HG03439 (cell line): Measurements from ENCODE around the gene CTDP1.
"Not testable (repeated sequence)": the region's sequence is repeated elsewhere in the genome, so short reads cannot be mapped to it uniquely, and the experiment has no call there.

ENCODE experiments used
- ATAC-seq: cut with Tn5 transposase; IDR thresholded peaks from one replicate; pipeline ENCODE4 v1.9.1; 2021; ENCODE audit warnings: mild to moderate bottlenecking, moderate library complexity; ENCODE audit not compliant: unreplicated experiment

CTDP1 gene

GRCh38 chr18:79737426-79737825 is 57.8 kb downstream of the CTDP1 start:
- no peak for ATAC-seq

- ATAC-seq = no peak
Observed at GRCh38 chr18:79738041-79738461, 58.4 kb downstream of the CTDP1 start.

DNA sequence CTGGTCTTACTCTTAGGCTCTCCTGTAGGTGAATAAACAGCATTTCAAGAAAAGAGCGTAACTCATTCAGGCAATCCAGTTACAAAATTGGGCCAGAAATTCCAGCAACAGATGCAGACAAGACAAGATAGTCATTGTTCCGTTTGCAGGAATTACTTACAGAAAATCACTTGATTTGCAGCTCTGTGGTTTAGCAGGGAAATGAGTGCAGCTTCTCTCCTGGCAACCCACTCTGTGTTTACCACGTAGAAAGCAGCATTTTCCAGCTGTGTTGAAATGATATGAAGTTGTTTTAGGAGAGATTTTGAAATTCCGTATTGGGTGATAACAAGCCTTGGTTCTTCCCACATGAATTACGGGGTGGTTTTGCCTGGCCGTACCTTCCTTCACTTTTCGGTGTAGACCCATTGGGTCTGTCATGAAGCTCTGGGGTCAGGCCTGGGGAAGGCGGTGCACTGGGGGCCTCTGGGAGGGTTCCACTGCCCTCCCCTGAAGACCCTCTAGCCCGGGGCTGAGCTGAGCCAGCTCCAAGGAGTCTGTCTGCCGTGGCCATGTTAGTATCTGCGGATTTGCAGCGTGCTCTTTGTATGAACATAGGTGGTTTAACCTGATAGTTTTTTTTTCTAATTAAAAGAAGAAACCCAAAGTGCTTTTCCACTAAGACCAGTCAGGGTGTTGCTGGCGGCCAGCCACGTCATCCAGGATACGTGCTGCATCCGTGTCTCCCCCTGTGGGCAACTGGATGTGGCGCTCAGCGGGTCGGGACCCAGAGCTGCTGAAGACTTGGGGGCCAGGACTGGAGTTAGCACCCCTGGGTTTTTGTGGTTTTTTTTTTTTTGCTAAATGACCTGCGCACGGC is 59.2 kb downstream of the CTDP1 start:
- ATAC-seq = no peak

DNA sequence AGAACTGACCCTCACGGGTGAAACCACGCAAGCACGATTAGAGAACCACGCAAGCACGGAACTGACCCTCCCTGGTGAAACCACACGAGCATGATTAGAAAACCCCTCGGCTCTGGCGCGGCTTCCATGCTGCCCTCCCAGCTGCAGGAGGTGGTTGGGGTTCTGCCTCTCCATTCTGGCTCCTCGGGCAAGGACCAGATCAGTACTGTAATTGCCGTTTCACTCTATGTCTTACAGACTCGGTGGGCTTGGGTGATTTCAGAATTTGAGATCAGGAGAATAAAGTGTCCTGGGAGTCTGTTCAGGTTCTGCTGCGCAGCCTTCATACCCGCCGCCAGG is 59.8 kb downstream of the CTDP1 start:
- no peak for ATAC-seq

DNA sequence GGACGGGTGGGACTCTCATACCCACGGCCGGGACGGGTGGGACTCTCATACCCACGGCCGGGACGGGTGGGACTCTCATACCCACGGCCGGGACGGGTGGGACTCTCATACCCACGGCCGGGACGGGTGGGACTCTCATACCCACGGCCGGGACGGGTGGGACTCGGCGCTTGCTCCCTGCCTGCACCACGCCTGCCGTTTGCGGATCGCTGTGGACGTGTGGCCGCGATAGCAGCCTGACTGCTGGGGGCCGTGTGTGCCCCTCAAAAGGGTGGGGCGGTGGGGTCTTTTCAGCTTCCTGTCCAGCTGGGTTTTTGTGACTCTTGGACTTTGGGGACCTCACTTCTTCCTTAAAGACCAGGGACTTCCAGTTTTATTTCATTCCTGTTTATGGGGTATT is 60.4 kb downstream of the CTDP1 start:
- ATAC-seq = not testable (repeated sequence)

DNA sequence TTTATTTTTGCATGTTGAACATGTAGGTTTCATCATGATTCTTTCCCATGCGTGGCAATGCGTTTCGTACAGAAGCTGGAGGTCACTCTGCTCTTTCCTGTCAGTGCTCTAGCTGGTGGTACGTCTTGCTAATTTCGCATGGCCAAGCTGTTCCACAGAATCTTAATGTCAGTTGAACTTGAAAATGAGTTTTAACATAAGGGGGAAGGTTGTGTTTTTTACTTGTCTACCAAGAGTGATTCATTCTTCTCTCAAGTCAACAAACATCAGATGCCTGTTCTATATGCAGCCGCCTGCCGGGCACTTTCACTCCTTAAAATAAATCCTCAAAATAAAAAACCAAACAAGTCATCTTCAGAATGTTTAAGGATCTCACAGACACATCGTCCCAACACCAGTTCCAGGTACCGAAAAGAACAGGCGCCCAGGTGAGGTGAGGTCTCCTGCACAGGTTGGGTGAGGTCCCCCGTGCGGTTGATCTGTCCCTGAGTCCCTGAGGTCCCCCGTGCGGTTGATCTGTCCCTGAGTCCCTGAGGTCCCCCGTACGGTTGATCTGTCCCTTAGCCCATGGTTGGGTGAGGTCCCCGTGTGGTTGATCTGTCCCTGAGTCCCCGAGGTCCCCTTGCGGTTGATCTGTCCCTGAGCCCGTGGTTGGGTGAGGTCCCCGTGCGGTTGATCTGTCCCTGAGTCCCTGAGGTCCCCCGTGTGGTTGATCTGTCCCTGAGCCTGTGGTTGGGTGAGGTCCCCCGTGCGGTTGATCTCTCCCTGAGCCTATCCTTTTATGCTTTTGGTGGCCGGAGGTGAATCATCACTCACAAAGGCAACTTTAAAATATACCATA is 61.1 kb downstream of the CTDP1 start:
- ATAC-seq = no peak

DNA sequence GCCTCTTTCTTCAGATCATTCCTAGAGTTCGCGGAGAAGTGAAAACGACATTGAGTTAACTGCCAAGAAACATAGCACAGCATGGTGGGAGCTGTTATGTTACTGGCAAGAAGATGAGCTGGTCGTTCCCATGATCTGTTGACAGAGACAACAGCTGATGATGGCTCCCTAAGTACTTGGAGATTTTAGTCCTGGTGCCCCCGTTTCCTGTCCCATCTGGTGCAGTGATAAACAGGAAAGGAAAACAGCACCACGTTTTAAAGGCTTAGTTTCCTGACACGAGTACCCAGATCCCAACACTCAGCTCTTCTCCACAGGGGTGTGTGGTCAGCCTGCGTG is 61.7 kb downstream of the CTDP1 start:
- no peak for ATAC-seq

- ATAC-seq = no peak
Observed at GRCh38 chr18:79742076-79742475, 62.5 kb downstream of the CTDP1 start.

GRCh38 chr18:79744625-79745024 is 65.0 kb downstream of the CTDP1 start:
- no peak for ATAC-seq

- no peak for ATAC-seq
Observed at GRCh38 chr18:79746730-79747129, 67.1 kb downstream of the CTDP1 start.

DNA sequence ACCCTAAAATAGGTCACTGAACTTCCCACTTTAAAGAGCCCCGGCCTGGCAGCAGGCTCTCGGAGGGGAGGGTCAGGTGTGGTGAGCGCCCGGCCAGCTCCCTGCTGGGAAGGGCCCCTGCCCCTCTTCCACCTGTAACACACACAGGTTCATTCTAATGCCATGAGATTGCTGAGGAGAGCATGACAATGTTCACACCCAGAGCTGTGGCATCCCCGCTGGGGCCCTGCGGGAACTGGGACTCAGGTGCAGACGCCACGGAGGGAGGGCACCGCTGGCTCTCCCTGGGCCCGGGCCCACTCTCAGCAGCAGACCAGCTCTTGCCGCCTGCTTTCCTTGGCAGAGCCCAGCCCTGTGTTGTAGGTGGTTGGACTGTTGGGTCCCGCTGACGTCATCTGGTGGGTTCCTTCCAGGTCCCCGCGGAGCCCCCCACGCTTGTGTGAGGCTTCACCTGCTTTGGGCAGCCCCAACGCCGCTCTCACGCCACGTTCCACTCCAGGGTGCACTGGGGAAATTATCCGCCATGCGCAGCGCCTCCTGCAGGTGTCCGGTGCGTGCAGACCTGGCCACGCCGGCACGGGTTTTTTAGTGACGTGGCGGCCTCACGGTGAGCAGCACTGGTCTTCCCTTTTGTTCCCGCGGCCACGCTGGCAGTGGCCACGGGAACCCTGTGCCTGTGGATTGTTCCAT is 67.7 kb downstream of the CTDP1 start:
- no peak for ATAC-seq

GRCh38 chr18:79748321-79749180 is 68.9 kb downstream of the CTDP1 start:
- no peak for ATAC-seq

DNA sequence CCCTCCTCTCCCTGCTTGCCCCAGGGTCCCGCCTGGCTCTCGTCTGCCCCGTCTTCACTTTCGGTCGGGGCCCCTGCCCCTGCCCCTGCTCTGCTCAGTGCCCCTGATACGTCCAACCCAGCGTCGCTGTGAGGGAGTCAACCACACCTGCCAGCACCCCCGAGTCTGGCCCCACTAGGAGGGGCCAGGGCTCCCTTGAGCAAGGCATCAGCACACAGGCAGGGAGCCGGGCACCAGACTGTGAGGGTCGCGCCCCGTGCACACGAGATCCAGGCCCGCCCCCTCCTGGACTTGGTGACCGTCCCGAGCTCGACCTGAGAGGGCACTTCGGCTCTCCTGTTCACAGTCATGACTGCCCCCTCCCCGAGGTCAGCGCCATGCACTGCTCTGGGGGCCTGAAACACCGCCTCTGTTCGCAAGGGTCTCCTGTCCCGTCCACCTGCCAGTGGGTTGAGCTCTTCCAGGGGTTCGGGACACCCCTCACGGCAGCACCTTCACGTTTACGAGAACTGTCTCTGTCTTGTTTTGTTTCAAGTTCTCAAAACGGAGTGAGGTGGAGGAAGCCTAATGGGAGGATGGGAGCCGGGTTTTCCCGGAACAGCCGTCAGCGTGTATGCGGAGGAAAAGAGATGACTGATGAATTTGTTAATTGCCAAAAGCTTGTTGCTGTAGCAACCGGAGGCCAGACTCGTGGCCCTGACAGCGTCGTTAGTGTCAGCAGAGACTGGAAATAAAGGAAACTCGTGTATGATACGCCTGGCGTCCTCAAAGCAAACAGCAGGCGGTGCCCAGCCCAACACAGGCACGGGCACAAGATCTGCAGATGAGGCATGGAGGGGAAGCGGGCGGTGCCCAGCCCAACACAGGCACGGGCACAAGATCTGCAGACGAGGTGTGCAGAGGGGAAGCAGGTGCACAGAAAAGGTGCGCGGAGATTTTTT is 69.9 kb downstream of the CTDP1 start:
- no peak for ATAC-seq

DNA sequence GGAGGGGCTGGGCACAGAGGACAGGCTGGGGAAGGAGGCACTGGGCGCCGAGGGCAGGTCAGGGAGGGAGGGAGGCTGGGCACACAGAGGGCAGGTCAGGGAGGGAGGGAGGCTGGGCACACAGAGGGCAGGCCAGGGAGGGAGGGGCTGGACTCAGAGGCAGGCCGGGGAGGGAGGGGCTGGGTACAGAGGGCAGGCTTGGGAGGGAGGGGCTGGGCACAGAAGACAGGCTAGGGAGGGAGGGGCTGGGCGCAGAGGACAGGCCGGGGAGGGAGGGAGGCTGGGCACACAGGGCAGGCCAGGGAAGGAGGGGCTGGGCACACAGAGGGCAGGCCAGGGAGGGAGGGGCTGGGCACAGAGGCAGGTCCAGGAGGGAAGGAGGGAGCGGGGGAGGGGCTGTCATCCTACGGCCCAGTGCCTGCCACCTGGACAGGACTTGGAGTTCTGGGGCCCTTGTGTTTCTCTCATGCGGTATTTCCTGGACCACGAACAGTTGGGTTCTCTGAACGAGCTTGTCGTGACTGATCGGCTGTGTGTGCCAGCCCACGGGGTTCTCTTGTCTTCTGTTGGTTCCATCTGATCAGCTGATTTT is 71.5 kb downstream of the CTDP1 start:
- ATAC-seq = no peak

DNA sequence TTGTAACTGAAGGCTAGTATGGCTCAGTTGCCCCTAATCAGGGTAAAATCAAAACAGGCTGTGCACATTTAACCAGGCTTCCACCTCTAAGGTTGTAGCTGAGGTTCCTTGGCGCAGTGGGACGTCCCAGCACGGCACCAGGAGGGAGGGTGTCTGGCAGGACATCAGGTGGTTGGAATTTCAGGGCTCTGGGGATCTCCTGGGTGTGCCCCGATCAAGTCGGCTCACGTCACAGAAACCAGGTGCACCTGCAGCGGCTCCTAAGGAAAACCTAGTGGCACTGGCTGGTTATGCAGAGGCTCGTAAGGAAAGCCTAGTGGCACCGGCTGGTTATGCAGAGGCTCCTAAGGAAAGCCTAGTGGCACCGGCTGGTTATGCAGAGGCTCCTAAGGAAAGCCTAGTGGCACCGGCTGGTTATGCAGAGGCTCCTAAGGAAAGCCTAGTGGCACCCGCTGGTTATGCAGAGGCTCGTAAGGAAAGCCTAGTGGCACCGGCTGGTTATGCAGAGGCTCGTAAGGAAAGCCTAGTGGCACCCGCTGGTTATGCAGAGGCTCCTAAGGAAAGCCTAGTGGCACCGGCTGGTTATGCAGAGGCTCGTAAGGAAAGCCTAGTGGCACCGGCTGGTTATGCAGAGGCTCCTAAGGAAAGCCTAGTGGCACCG is 72.4 kb downstream of the CTDP1 start:
- ATAC-seq = not testable (repeated sequence)

DNA sequence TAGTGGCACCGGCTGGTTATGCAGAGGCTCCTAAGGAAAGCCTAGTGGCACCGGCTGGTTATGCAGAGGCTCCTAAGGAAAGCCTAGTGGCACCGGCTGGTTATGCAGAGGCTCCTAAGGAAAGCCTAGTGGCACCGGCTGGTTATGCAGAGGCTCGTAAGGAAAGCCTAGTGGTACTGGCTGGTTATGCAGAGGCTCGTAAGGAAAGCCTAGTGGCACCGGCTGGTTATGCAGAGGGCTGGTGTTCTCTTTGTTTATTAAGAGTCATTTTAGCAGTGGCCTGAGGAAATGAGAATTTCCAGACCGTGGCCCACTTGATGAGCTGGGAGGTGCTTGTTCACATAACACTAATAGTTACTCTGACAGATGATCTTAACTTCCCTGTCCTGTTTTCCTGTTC is 73.3 kb downstream of the CTDP1 start:
- ATAC-seq = not testable (repeated sequence)

DNA sequence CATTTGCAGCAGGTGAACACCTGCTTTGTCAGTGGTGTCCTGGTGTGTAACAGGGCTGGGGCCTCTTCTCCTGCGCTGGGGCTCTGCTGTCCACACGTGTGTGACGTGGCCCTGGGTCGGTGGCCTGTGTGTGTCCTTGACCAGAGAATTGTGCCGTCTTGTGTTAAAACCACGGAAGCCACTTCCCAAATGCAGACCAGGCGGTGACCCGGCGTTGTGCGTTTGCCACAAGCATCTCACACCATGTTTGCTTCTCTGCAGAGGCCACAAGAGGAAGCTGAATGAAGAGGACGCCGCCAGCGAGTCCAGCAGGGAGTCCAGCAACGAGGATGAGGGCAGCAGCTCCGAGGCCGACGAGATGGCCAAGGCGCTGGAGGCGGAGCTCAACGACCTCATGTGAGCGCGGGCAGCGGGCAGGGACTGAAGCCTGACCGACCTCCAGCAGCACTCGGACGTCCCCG is 73.8 kb downstream of the CTDP1 start:
- no peak for ATAC-seq

DNA sequence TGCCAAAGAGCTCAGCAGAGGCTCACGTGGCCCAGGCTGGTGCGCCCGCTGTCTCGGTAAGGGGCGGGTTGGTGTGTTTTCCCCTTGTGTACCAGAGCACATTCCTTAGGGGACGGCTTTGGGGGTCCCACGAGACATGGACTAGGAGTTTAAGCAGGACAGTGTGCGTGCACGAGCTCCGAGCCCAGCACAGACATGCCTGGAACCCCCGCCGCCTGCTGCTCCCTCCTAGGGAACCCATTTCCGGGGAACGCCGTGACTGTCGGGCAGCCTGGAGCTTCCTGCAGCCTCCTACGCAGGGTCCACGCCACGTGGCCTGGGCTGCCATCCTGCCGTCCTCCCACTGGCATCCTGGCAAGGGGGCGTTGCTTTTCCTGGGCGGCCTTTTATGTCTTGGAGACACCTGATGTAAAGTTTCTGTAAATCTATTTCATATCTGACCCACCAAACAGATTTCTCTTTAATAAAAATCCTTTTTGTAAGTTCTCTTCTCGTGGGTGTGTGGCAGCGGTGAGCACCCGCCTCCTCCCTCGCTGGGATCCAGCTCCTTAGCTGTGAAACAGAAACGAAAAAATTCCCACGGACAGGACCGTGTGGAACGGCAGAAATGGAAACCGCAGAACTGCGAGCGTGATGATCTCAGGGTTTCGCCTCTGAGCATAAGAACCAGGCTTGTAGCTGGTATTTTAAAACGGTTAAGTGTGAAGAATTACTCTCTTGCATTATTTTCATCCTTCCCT is 74.6 kb downstream of the CTDP1 start:
- ATAC-seq = no peak
